Sciatic nerve (tissue), 2 donors: ENCODE measurements around the gene IL17B. TPM values are rescaled to one million over a fixed set of nuclear protein-coding genes. Genes with fewer than 3 reads are reported as not detected.
A peak's percentile ranks its signal among the peaks of the same experiment; 100 is the strongest.

Experiments
- ATAC-seq: fragments of 200-7000 bp; cut with Tn5 transposase; one replicate; pipeline ENCODE4 v1.9.1; 2020; ENCODE audit warnings: mild to moderate bottlenecking, moderate library complexity
- DNase-seq: peaks from one replicate; pipeline ENCODE4 v3.0.0-alpha.2; 2020; ENCODE audit warnings: low spot score
- intact Hi-C: fragments of 100-400 bp; cut with DNase I; formaldehyde crosslinking; loops from one replicate; pipeline ENCODE4 v1.14.2; 2022
- total RNA-seq: library from RNA; stranded (reverse); fragmentation: NEBNext Ultra II Directional; extraction: Animal tissue kit (Norgen Biotek cat#: 25700); gene quantifications from one replicate; pipeline ENCODE4 v1.2.1, GENCODE V29; 2021
- donor health status: DM: no; HTN: no; CAD: no.
- donor health status: DM: no; HTN: no; CAD: no.

The IL17B gene
- total RNA-seq, 1 donor from 2014 or later: 51.7 TPM

DNA sequence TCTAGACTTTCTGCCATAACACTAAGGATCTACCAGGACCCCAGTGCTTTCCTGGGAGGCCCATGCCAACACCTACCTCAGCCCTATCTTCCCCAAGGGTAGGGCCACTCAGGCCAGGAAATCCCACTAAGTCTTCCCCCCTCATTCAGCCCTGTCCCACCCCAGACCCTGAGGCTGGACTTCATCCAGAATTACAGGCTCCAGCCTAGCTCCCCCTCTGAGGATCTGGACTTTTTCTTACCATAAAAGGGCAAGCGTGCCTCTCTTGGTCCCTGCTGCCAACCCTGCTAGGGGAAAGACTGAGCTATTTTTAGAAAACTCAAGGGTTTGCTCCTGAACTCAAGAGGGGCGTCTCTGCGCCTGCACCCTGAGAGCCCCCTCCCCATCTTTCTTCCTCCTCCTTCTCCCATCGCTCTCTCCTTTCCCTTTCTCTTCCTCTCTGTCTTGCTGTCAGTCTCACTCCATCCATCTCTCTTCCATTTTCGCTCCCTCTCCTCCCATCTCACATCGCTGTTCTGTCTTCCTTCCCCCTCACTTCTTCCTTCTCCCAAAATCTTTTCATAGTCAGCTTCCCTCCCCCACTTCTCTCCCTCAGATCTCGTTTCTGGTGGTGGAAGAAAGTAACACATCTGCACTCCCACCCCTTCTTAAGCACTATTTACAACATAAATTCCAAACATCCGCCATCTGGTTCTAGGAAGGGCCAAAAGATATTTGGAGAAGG, 38.1 kb upstream of the IL17B start:
- intact Hi-C loops: no loop called here
- DNase-seq (no peak), ATAC-seq (no peak)

DNA sequence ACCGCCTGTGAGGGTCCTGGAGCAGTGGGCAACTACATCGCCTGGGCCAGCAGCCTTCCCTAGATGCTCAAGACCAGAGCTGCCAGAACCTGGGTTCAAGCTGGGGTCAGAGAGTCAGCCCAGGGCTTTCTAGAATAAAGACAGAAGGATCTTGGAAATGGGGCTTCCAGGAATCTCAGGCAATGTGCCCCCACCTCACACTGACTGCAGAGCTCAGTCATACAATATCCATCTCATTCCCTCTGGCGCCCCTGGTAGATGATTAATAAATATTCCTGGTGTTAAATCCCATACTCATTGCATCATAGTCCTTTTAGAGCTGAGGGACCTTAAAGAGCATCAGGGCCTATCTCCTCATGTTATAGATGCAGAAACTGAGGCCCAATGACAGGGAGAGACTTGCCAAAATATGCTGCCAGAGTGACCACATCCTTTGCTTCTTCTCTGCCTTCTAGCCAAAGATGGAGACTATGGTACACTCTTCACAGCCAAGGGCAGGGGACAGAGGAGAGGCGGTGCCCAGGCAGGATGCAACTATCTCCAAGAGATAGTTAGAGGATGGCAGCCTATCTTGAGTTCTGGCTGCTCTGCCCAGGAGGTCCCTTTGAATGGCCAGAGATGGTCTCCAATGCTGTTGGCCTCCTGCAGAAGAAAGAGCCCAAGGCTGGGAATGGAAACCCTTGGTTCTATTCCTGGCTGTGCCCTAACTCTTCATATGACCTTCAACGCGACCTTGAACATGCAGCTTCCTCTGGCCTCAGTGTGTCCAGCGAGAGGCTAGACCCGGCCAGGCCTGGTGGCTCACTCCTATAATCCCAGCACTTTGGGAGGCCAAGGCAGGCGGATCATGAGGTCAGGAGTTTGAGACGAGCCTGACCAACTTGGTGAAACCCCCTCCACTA, 36.2 kb upstream of the IL17B start:
- DNase-seq (no peak), ATAC-seq (no peak)
- intact Hi-C loops: no loop called here

DNA sequence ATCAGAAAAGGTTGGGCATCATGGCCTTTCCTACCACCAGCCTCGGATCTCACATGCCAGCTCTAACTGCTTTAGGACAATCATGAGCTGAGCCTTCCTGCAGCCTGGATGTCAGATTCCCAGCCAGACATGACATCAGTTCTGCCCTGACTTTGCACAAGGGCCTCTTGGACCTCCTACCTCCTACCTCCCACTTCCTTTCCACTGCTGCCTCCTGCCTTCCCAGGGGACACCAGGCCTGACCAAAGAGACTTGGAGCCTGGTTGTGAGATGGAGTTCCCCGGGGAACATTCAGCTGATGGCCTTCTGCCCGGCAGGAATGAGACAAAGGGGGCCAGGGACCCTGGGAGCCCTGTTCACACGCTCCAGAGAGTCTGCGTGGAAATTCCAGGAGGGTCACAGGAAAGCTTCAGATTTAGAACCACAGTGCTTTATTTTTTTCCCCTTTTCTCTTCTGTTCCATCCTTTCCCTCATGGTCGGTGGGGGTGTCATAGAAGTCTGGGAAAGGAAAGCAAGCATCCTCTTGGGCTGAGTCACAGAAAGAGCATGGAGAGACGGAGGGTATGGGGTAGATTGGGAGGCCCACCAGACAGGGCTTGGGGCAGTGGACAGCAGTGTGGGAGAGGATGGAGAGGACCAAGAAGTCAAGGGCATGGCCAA, 35.4 kb upstream of the IL17B start:
- no peak for DNase-seq

DNA sequence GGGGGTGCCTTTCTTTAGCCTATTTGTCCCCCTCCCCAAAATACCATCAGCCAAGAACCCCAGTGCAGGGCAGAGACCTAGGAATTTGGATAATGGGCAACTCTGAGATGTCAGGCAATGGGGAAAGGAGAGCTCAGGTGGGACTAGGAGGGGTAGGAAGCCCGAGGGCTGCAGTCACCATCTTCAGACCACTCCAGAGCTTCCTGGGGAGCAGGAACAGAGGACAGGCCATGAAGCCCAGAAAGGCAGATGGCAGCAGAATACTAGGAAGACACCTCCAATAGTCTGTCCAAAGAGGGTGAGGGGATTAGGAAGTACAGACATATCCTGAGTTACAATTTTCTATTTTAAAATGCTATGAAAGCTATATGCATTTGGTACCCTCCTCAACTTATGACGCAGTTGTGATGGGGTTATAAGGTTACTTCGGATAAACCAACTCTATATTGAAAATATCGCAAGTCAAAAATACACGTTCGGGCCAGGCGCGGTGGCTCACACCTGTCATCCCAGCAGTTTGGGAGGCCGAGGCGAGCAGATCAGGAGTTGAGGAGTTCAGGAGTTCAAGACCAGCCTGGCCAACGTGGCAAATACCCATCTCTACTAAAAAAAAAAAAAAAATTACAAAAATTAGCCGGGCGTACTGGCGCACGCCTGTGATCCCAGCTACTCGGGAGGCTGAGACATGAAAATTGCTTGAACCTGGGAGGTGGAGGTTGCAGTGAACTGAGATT, 34.6 kb upstream of the IL17B start:
- no peak for DNase-seq
- intact Hi-C loops: no loop called here
- ATAC-seq: no peak

More for the DNA sequence above, 35.4 kb upstream of the IL17B start:
- peak; percentile 31 for ATAC-seq
- intact Hi-C loops: no loop called here

DNA sequence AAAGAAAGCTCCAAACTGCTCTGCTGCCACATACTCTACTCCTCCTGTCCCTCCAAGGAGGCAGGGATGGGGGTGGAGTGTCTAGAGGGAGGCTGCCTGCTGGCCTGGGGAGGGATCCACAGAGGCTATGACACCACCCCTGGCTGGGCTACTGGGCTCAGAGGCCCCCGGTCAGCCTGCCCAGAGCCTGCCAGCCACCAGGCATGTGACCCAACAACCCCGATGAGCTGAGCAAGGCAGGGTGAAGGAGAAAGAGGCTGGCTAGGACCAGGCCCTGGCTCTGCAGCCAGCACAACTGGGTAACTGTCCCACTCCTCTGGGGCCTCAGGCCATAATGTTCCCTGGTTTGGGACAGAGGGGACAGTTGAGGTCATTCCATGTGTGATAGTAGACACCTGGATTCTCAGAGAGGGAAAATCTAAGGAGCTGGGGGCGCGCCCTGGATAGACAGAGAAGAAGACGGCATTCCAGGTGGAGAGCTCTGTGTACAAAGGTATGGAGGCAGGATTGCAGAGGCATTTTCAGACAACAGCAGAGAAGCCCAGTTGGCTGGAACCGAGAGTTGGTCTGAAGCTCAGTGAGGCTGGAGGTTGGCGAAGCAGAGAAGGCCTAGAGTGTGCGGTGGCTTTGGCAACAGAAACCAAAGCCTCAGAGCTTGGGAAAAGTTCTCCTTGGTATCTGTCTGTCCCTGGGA, 33.8 kb upstream of the IL17B start:
- peak; percentile 45 for ATAC-seq
- DNase-seq: no peak
- intact Hi-C loops: no loop called here

DNA sequence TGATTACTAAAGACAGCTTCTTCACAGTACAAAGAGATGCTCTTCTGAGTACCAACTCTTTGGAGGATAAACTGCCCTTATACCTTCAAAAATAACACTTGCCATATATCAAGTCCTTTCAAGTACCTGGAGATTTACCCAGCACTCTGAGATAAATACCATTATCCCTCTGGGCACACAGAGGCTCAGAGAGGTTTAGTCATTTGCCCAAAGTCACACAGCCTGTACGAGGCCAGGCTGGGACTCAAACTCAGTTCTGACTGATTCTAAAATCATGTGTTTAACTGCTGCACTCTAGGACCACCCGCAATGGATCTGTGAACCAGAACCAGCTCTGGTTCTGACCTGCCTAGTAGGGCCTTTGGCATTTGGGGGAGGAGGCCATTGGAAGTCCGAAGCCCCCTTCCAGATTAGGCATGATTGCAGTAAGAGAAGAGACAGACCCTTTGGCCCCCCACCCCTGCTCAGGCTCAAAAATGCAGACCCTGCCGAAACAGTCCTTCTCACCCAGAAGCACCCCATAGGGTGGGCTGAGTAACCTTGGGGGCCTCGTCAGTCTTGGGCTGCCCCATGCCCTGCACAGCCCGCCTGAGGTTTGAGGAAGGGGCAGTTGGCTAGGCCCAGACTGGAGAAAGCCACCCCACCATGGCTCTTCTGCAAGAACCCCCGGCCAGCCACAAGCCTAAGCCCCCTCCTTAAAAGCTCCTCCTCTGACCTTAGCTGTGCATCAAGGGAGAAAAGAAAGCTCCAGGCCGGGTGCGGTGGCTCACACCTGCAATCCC, 32.8 kb upstream of the IL17B start:
- intact Hi-C loops: no loop called here
- no peak for ATAC-seq
- no peak for DNase-seq

DNA sequence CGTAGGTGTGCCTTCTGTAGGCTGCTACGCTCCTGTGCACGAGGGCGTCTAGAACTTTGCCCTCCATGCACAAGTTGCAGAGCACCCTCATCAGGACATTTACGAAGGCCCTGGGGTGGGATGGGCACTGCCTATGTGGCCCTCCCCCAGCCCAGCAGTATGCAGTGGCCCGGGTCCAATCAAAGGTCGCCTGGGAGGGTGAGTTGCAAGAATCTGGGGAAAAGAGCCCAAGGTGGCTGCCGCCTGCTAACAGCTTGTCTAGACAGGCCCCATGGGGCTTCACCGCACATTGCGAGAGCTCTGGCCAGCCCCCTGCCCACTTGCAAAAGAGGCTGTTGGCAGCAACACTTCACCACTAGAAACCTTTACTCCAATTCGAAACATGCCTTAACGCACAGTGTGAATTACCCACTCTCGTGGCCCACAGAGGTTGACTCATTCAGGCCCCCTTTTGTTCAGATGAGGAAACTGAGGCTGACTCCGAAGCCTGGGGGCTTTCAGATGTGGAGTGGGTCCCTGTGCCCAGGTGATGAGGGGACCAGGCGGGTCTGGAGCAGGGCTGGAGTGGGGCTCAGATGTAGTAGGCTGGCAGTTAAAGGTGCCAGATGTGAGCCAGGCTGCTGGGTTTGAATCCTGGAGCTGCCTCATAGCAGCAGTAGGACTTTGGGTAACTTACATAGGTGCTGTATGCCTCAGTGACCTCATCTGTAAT, 31.8 kb upstream of the IL17B start:
- intact Hi-C loops: no loop called here
- ATAC-seq (no peak), DNase-seq (no peak)

DNA sequence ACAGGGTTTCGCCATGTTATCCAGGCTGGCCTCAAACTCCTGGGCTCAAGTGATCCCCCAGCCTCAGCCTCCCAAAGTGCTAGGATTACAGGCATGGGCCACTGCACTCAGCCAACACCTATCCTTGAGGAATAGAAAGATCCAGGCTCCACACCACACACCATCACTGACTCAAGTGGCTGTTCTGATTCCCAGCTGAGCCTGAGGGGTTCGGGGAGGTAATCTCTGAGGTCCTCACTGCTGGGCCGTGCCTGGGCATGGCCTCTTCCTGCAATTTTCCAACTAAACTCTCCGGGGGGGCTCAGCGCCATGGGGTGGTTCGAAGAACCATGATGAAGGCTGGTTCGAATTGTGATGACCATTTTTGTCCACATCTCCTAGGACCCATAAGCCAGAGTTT, 31.0 kb upstream of the IL17B start:
- no peak for ATAC-seq
- no peak for DNase-seq
- intact Hi-C loops: no loop called here

DNA sequence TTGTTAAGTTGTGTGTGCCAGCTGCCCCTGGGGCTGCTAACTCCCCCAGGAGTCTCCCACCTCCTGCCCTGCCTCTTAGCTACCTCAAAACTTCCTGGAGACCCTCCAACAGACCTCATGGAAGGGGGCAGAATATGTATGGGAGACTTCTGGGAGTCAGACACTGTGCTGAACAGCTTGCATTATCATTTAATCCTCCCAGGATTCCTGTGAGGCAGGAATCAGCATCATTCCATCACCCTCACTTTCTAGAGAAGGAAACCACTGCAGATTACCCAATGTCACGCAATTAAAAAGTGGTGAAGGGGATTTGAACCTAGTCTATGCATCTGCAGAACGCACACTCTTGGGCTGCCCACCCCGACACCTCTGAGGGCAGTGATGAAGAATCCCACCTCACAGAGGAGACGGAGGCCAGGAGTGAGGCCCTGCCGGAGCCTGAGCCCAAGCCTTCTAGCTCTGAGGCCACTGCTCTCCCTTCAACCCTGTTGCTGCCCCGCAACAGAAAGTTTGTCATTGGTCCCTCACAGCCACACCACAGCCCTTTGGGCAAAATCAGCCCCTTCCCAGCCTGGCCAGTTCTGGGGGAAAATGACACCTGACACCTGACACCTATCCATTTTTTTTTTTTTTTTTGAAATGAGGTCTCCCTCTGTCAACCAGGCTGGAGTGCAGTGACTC, 30.3 kb upstream of the IL17B start:
- no peak for DNase-seq
- intact Hi-C loops: no loop called here
- ATAC-seq: no peak

DNA sequence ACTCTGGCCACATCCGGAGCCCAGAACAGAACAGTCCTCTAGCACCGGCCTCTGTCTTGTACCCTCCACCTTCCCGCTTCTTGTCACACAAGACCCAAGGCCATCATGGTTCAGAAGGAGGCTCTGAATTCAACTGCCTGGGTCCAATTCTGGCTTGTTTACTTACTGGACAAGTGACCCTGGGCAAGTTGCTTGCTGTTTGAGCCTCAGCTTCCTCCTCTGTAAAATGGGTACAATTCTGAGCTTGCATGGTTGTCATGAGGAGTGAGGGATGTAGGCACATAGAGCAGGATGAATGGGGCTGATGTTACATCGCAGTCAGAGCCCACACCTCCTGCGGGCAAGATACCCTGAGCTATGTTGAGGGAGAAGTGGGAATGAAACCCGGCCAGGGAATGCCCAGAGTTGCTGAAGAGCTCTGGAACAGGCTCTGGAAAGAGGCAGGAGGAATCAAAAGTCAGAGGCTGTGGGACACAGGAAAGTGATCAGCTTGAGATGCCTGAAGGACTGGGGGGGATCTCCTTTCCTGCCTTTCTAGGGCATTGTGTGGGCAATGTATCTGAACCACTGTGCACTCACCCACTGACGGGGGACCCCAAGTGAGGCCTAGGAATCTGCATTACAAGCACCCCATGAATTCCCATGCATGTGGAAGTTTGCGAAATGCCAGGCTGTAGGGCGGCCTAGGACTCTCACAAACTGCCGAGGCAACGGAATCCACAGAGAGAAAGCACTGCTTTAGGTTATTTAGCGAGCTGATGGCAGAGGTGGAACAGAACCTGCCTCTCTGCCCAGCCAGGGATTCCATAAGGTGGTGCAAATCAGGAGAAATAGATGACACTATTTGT, 29.4 kb upstream of the IL17B start:
- intact Hi-C loops: no loop called here
- DNase-seq (no peak), ATAC-seq (no peak)

DNA sequence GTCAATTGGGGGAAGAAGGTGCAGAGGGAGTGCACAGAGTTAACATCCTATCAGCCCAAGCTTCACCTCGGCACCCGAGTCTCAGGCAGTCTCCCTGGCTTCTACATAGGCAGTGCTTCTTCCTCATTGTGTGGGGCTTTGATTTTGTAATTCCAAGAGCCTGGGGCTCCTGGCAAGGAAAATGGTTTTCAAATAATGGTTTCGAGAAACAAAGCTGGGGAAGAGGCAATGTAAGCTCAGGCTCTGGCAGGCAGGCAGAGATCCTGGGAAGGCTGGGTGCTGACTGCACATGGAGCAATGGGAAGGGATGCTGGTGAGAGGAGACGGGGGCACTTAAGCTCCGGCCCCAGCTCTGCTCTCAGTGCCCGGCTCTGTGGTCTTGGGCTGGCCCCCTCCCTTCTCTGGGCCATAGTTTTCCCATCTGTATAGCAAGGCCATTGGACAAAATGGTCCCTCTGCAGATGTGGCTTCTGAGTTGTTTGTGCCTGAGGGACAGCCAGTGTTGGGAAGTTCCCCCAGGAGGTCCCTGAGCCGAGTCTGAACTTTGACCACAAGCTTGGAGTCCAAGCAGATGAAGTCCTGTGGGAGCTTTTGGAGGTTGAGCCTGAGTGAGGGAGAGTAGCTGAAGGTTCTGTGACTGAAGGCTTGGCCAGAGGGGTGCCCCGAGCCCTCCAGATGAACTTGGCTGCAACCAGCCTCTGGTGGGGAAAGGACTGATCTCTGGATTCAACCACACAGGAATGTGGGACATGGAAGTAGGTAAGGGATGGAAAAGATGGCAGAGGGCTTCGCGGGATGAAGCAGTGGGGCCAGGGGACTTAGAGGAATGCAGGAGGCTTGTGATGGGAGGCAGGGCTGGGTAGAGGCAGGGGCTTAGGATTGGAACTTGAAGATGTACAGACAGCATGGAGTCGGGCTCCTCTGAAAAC, 28.5 kb upstream of the IL17B start:
- ATAC-seq (peak; percentile 32), DNase-seq (no peak)
- intact Hi-C loops: no loop called here

DNA sequence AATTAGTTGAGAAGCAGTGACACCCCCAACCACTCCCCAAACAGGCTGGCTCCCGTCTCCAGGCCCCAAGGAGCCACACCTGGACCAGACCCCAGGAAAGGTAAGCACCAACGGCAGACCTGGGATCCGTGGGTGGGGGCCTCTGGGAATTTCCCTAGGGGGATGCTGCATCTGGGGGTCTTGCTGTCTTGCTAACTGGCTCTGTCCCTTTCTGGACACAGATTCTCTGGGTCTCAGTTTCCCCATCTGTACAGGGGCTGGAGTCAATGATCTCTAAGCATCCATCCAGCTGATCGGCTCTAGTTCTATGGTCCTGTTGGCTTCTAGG, 27.9 kb upstream of the IL17B start:
- ATAC-seq (no peak), DNase-seq (no peak)
- intact Hi-C loops: no loop called here

DNA sequence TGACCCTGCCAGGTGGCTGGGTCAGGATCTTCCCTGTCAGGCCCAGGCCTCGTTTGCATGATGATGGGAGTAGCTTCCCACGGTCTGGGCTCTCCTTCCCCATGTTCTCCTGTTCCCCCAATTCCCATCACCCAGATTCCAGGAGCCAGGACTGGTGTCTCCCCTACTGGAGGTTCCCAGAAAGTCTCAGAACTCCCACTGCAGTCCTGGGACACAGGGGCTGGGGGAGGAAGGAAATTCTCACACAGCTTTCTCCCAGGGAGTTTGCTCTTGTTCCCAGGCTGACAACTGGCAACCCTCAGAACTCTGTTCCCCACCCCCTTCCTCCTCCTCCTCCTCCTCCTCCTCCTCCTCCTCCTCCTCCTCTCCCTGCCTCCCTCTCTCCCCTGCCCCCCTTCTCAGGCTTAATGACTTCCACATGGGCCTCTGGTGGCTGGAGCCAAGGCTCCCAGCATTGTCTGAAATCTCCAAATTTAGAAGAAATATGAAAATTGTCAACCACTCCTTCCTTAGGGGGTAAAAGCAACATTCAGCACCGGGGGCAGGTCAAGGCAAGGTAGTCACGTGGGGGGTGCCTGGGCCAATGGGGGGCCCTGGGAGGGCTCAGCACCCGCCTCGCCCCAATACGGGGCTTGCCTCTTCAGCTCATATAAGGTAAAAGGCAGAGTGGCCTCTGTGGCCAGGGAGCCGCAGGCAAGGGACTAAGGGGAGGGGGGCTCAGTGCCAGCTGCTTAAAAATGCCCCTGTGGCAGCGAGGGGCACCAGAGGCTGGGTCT, 27.3 kb upstream of the IL17B start:
- ATAC-seq: peak; percentile 97
- DNase-seq: peak; percentile 86
- intact Hi-C loops: no loop called here

DNA sequence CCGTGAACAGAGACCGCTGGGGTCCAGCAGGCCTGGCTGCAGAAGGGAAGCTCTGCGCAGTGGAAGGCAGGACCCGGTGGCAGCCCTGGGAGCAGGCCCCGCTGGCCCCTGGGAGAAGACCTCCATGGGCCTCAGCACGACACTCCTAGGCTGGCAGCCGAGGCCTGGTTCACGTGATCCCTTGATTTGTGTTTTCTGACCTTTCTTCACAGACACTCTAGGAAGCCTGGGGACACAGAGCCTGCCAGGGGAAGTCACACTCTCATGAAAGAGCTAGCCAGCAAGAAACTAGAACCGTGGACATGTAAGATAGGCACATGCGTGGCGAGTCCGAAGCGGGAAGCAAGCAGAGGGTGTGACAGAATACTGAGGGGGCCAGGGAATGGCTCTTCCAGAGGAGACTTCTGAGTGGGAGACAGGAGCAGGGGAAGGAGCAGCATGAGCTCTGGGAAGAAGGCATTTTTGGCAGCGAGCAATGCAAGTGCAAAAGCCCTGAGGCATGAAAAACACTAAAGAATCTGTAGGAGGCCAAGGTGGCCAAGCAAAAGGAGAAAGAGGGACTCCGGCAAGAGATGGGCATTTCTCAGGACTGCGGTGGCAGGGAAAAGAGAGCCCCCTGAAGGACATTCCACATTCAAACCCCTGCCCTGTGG, 26.6 kb upstream of the IL17B start:
- intact Hi-C loops: no loop called here
- DNase-seq (no peak), ATAC-seq (peak; percentile 3)
